Measurements from ENCODE around the gene B4GALT6.
"Not testable (repeated sequence)": the region's sequence is repeated elsewhere in the genome, so short reads cannot be mapped to it uniquely, and the experiment has no call there.

B4GALT6 gene, protein sequence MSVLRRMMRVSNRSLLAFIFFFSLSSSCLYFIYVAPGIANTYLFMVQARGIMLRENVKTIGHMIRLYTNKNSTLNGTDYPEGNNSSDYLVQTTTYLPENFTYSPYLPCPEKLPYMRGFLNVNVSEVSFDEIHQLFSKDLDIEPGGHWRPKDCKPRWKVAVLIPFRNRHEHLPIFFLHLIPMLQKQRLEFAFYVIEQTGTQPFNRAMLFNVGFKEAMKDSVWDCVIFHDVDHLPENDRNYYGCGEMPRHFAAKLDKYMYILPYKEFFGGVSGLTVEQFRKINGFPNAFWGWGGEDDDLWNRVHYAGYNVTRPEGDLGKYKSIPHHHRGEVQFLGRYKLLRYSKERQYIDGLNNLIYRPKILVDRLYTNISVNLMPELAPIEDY

GRCh38 chr18:31684279-31685096 is at the start of gene B4GALT6:
Gene B4GALT6, minus strand, starts transcription at chr18:31684581. Its CDS starts 155 bp downstream, at chr18:31684426.
- DNase-seq (ENCODE audit: low spot score), result no peak

DNA sequence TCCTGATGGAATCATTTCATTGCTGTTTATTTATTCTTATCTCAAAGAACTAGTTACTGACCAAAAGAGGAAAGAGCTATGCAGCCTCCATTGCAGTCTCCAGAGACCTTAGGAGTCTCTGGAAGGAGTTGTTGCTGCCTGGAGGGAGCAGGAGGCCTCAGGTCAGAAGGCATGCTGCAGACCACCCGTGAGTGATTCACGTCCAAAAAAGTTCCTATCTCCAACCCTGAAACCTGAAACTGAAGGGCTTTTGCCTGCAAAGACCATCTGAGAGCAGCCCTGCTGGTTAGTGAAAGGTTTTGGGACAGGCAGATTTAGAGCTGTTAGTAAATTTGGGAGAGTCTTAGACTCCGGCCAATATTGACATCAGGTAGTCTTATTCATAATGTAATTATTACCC is 47.2 kb upstream of the B4GALT6 start:
- no peak for DNase-seq (ENCODE audit: low spot score)

DNA sequence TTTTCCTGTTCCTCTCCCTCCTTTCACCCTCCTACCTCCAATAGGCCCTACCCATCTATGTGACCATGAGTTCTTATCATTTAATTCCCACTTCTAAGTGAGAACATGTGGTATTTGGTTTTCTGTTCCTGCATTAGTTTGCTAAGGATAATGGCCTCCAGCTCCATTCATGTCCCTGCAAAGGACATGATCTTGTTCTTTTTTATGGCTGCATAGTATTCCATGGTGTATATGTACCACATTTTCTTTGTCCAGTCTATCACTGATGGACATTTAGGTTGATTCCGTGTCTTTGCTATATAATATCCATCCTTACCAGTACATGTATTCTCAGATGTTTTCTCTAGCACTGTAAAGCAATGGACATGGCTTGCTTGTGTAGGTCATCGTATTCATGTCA is 44.8 kb upstream of the B4GALT6 start:
- DNase-seq (ENCODE audit: low spot score), result not testable (repeated sequence)

DNA sequence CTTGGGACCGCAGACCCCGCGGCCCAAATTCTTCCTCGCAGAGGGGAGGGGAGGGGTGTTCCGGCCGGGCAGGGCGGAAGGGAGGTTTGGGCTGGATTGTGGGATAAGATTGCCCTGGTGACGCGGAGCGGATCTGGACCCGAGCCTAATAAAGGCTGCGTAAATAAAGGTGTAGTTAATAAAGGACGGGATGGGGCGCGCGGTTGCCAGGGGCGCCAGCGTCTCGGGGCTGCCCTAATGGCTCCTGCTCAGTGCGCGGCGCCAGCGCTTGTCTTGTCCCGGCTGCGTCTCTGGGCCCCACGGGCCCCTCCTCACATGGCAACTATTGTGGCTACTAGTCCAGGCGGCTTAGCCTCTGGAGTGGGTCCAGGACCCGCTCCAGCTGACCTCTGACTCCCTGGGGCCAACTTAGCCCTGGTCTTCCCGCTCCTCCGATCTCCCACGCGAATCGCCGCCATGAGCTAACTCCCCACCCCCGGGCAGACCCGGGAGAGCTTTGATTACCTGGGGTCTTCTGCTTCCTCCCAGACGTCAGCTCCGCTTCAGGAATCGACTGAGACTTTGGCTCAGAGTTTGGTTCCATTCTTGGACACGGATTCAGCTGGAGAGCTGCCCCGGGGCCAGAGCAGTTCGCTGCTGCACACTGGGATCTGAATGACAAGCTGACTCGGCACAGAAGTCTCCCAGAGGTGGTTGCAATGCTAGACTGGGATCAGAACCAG is 39.8 kb upstream of the B4GALT6 start:
- DNase-seq (ENCODE audit: low spot score), result no peak

GRCh38 chr18:31723639-31723989 is 39.2 kb upstream of the B4GALT6 start:
- DNase-seq (ENCODE audit: low spot score), result no peak

GRCh38 chr18:31722369-31722957 is 38.1 kb upstream of the B4GALT6 start:
- peak; percentile 74 for DNase-seq (ENCODE audit: low spot score)

DNA sequence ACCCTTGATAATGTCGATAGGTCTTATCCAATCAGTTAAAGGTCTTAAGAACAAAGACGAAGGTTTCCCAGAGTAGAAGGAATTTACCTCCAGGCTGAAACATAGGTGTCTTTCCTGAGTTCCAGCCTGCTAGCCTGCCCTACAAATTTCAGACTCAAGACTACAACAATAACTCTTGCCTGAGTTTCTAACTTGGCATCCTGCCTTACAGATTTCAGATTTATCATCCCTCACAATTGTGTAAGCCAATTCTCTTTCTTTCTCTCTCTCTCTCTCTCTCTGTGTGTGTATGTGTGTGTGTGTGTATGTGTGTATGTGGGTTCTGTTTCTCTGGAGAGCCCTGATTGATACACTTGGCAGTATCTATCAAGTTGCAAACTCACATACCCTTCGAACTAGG is 37.2 kb upstream of the B4GALT6 start:
- DNase-seq (ENCODE audit: low spot score), result no peak

GRCh38 chr18:31720867-31721266 is 36.5 kb upstream of the B4GALT6 start:
- DNase-seq (ENCODE audit: low spot score), result no peak

- no peak for DNase-seq (ENCODE audit: low spot score)
Measured at GRCh38 chr18:31719363-31720006, 35.1 kb upstream of the B4GALT6 start.

DNA sequence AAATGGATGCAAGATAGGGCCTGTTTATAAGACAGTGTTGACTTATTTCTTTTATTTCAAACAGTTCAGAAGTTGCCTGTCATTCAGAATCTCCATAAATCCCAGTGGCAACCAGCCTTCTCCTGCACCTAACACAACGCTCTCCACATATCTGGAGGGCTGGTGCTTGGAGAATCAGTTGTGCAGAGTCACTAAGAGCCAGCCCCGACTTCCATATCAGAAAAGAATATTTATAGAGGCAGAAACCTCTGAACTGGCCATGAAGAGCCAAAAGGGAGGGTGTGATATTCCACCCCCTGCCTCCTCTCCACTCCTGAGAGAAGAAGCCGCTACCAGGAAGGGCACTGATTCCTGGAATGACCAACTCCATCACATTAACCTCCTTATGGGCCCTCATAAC is 34.0 kb upstream of the B4GALT6 start:
- DNase-seq (ENCODE audit: low spot score), result no peak

DNA sequence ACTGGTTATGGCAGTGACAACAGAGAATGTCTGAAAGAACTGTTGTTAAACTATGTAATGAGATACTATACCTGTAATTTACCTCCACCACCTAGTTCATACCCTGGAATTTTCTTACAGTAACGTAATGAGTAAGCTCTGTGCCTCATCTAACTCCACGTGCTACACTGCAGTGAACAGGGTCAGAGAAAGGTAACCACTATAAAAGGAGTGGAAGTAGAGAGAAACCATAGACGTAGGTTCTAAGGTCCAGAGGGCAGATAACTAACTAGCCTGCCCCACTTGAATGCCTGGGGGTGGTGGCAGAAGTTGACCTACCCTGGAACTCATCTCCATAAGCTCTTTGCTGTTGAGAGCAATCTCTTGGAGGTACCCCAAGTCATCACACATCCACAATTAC is 32.0 kb upstream of the B4GALT6 start:
- no peak for DNase-seq (ENCODE audit: low spot score)

GRCh38 chr18:31711365-31712172 is 27.2 kb upstream of the B4GALT6 start:
- DNase-seq (ENCODE audit: low spot score), result no peak

- no peak for DNase-seq (ENCODE audit: low spot score)
Measured at GRCh38 chr18:31710826-31711225, 26.4 kb upstream of the B4GALT6 start.

DNA sequence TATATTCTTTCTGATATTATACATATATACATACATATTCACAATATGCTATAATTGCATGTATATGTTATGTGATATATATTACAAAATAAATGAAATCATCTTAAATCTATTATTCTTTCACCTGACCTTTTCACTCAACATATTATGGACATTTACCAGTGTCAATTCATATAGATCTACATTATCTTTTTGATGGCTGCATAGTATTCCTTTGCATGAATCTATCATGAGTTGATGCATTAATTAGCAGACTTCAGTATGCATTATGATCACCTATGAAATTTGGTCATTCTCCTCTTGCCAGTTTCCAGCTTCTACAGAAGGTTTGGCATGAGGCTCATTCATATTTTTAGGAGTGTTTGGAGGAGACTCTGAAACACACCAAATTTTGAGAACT is 23.4 kb upstream of the B4GALT6 start:
- no peak for DNase-seq (ENCODE audit: low spot score)

DNA sequence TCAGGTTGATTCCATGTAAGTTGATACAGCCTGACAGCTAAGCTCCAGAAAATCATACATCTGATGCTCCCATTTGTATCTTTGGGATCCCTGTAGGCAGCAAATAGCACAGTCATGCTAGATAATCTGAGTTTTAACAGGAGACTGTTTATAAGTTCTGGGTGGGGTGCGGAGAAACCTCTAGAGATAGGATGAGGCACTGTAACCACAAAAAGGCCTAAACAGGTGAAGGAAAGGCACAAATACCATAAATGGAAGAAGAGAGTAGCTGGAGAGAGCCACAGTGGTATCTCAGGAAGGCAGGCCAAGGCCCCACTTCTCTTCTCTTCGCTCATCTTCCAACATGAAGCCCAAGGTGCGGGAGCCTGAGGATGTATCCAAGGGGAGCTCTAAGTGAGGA is 18.1 kb upstream of the B4GALT6 start:
- no peak for DNase-seq (ENCODE audit: low spot score)

- DNase-seq (ENCODE audit: low spot score), result no peak
Measured at GRCh38 chr18:31701744-31702143, 17.4 kb upstream of the B4GALT6 start.

DNA sequence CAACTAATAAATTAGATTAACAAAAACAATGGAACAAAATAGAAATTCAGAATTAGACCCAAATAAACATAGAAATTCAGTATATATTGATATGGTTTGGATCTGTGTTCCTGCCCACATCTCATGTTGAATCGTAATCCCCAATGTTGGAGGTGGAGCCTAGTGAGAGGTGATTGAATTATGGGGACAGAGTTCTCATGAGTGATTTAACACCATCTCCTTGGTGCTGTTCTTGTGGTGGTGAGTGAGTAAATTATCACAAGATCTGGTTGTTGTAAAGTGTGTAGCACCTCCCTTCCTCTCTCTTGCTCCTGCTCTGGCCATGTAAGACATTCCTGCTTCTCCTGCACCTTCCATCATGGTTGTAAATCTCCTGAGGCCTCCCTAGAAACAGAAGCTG is 16.6 kb upstream of the B4GALT6 start:
- DNase-seq (ENCODE audit: low spot score), result no peak

DNA sequence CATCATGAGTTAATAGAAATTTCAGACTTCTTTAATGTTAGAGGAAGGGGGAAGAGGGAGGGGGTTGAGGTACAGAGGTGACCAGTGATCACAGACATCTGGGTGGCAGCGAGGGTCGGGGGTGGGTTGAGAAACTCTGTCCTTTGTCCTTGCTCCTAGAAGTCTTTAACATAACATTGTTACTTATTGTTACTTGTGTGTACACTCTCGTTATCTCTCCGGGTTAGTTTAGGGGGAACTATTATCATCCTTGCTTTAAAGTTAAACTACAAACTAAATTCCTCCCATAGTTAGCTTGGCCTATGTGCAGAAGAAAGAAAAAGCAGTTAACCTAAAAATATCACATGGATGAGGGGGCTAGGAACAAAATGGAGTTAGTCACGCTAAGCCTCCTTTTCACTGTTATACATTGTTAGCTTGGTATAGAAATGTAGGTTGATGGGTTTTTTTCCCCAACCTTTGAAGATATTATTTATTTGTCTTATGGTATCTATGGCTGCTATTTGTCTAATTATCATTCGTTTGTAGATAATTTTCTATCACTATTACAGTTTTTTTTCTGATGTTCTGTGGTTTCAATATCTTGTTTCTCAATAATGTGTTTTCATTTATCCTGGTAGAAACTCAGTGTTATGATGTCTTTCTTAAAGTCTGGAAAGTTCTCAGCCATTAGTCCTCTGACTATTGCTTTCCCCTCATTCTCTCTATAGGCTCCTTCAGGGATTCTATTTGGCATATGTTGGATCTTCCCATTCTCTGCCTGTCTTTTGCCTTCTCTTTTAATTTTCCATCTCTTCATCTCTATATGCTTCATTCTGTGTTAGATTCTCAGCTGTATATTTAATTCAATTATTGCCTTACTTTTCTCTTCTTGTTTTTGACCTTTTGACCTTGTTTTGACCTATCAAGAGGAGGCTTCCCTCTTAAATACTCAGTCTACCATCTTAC is 13.2 kb upstream of the B4GALT6 start:
- no peak for DNase-seq (ENCODE audit: low spot score)

GRCh38 chr18:31695989-31696388 is 11.6 kb upstream of the B4GALT6 start:
- no peak for DNase-seq (ENCODE audit: low spot score)

DNA sequence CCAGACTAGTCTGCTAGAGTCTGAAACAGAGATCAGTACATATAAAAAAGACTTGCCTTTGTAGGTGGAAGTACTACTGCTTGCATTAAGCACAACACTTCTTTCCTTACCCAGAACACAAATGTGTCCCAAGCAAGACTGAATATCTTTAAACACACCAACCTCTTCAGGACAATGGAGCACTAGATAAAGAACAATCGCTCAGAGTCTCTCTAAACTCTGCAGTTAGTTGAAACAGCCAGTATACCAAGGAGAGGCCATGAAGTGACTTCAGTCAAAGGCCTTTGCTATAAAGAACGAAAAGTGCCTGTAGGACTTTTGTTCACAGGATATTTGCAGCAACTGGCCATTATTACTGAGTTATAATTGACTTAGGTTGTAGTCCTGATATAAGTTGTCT is 9.9 kb upstream of the B4GALT6 start:
- no peak for DNase-seq (ENCODE audit: low spot score)

Measured in kidney capillary endothelial cell (primary cell).